NCI-H128 (cell line): ENCODE measurements around the gene ACSBG1.

Source experiments
- DNase-seq: peaks from one replicate; lab custom pipeline; 2025; ENCODE audit not compliant: unreplicated experiment; lab: John Stamatoyannopoulos, UW

The ACSBG1 gene

GRCh38 chr15:78234515-78235040, at the start of gene ACSBG1:
ACSBG1 (minus strand) TSS chr15:78234565; CDS start chr15:78234501, 64 bp downstream.
- no peak for DNase-seq

- DNase-seq = no peak
Measured at GRCh38 chr15:78282324-78282723, 48.0 kb upstream of the ACSBG1 start.

- DNase-seq = no peak
Measured at GRCh38 chr15:78280319-78281072, 46.1 kb upstream of the ACSBG1 start.

GRCh38 chr15:78276064-78276943, 41.9 kb upstream of the ACSBG1 start:
- no peak for DNase-seq

GRCh38 chr15:78274994-78275393, 40.6 kb upstream of the ACSBG1 start:
- no peak for DNase-seq

GRCh38 chr15:78272776-78273175, 38.4 kb upstream of the ACSBG1 start:
- DNase-seq = no peak

GRCh38 chr15:78272316-78272715, 38.0 kb upstream of the ACSBG1 start:
- DNase-seq = no peak

GRCh38 chr15:78266806-78267205, 32.4 kb upstream of the ACSBG1 start:
- no peak for DNase-seq

- no peak for DNase-seq
Measured at GRCh38 chr15:78266229-78266628, 31.9 kb upstream of the ACSBG1 start.

GRCh38 chr15:78265752-78266224, 31.4 kb upstream of the ACSBG1 start:
- DNase-seq = no peak

- no peak for DNase-seq
Measured at GRCh38 chr15:78265137-78265460, 30.7 kb upstream of the ACSBG1 start.

GRCh38 chr15:78264304-78265136, 30.2 kb upstream of the ACSBG1 start, which contains the start of gene DNAJA4:
DNAJA4 (plus strand) TSS chr15:78264562; CDS start chr15:78264764, 202 bp downstream.
- DNase-seq = no peak

GRCh38 chr15:78263907-78264303, 29.5 kb upstream of the ACSBG1 start:
- no peak for DNase-seq

GRCh38 chr15:78263351-78263781, 29.0 kb upstream of the ACSBG1 start:
- no peak for DNase-seq

- no peak for DNase-seq
Measured at GRCh38 chr15:78261062-78261461, 26.7 kb upstream of the ACSBG1 start.

GRCh38 chr15:78260489-78260888, 26.1 kb upstream of the ACSBG1 start:
- DNase-seq = no peak

GRCh38 chr15:78259232-78259631, 24.9 kb upstream of the ACSBG1 start:
- DNase-seq = no peak

- no peak for DNase-seq
Measured at GRCh38 chr15:78257681-78258080, 23.3 kb upstream of the ACSBG1 start.

GRCh38 chr15:78256044-78256437, 21.7 kb upstream of the ACSBG1 start:
- no peak for DNase-seq

GRCh38 chr15:78255421-78256043, 21.2 kb upstream of the ACSBG1 start:
- no peak for DNase-seq
